Endodermal cell (in vitro differentiated cells): Measurements from ENCODE around the gene ESCO1. TPM values are rescaled to one million over a fixed set of nuclear protein-coding genes. Genes with fewer than 3 reads are reported as not detected.

Source experiments
- DNase-seq: peaks from one replicate; pipeline ENCODE4 v3.0.0-alpha.2; 2017
- H3K27ac ChIP-seq: 2 replicates; pipeline ENCODE4 v1.5.1; 2013; ENCODE audit warnings: mild to moderate bottlenecking, low read depth, low read length, moderate library complexity
- H3K27me3 ChIP-seq: 2 replicates; pipeline ENCODE4 v1.6.1; 2013; ENCODE audit warnings: mild to moderate bottlenecking, low read length, moderate library complexity; ENCODE audit not compliant: insufficient read depth, control insufficient read depth, poor library complexity, severe bottlenecking
- H3K36me3 ChIP-seq: 2 replicates; pipeline ENCODE4 v1.7.0; 2013; ENCODE audit warnings: mild to moderate bottlenecking, low read length, moderate library complexity; ENCODE audit not compliant: control insufficient read depth, insufficient read depth
- H3K4me1 ChIP-seq: one replicate; pipeline ENCODE4 v1.7.0; 2013; ENCODE audit warnings: low read length; ENCODE audit not compliant: control insufficient read depth, insufficient read depth
- H3K4me3 ChIP-seq: 2 replicates; pipeline ENCODE4 v1.5.1; 2013; ENCODE audit warnings: mild to moderate bottlenecking, low read length, moderate library complexity
- H3K9ac ChIP-seq: 2 replicates; pipeline ENCODE4 v1.6.1; 2013; ENCODE audit warnings: mild to moderate bottlenecking, low read length, moderate library complexity; ENCODE audit not compliant: poor library complexity, severe bottlenecking; ENCODE audit errors: extremely low read depth
- H3K9me3 ChIP-seq: 2 replicates; pipeline ENCODE4 v1.6.1; 2013; ENCODE audit warnings: mild to moderate bottlenecking, low read length, moderate library complexity; ENCODE audit not compliant: control insufficient read depth
- H3K27ac Mint-ChIP-seq: 2 replicates; pipeline ENCODE4 v1.8.0; 2020; ENCODE audit warnings: mixed read lengths
- H3K27me3 Mint-ChIP-seq: 2 replicates; pipeline ENCODE4 v1.8.0; 2021; ENCODE audit warnings: mild to moderate bottlenecking, mixed read lengths; ENCODE audit not compliant: insufficient read depth
- H3K36me3 Mint-ChIP-seq: 2 replicates; pipeline ENCODE4 v1.8.0; 2020; ENCODE audit warnings: low read depth, mixed read lengths
- H3K4me1 Mint-ChIP-seq: 2 replicates; pipeline ENCODE4 v1.8.0; 2020; ENCODE audit warnings: mixed read lengths
- H3K4me3 Mint-ChIP-seq: 2 replicates; pipeline ENCODE4 v1.8.0; 2020; ENCODE audit warnings: mild to moderate bottlenecking, moderate library complexity, mixed read lengths
- H3K9me3 Mint-ChIP-seq: 2 replicates; pipeline ENCODE4 v1.8.0; 2020; ENCODE audit warnings: mild to moderate bottlenecking, mixed read lengths
- CTCF ChIP-seq: fragments of 200-600 bp; sonication (generic); conservative IDR thresholded peaks from 2 replicates; pipeline ENCODE4 v1.5.0; 2021; ENCODE audit warnings: antibody characterized with exemption, mild to moderate bottlenecking
- WGBS, 2 experiments: methylation state at CpG; one replicate each; pipeline versions ENCODE4 v1.1.5 to v1.1.7; 2013; ENCODE audit warnings: missing lambda C conversion rate in 2 of 2, mixed read lengths in 1 of 2; ENCODE audit not compliant: insufficient coverage in 1 of 2, insufficient read length in 1 of 2; 5-methylcytosine and 5-hydroxymethylcytosine counted together
- total RNA-seq, 2 donors: library from RNA; stranded (reverse); fragmentation: NEBNext Ultra II Directional in 1 of 2; extraction: Animal tissue kit (Norgen Biotek cat#: 25700) in 1 of 2; gene quantifications; 2 replicates in 1 of 2; 3 replicates in 1 of 2; pipeline ENCODE4 v1.2.1, GENCODE V29; 2021

Gene ESCO1
- total RNA-seq, 2 donors from 2014 or later, result 33.3 to 39.4 TPM

GRCh38 chr18:21484851-21485636, 115.5 kb downstream of the ESCO1 start:
- Histone ChIP-seq H3K4me3 (no peak overlapping the region), H3K36me3 (no peaks in the 10 kb centered on the region), H3K27me3 (no peaks in the 10 kb centered on the region), H3K4me1 (no peaks in the 10 kb centered on the region), H3K27ac (no peak overlapping the region), H3K9ac (no peak overlapping the region), H3K9me3 (no peaks in the 10 kb centered on the region)
- no peak overlapping the region for H3K4me3 Mint-ChIP-seq
- no peak for TF ChIP-seq CTCF
- WGBS, 2 experiments, result 75 to 88% methylated on average over 5 to 7 of the region's 7 CpGs
- no peak for DNase-seq
- peaks cover 2% of the 10 kb centered on the region for H3K27me3 Mint-ChIP-seq
- H3K36me3 Mint-ChIP-seq, result no peaks in the 10 kb centered on the region
- no peak overlapping the region for H3K27ac Mint-ChIP-seq
- H3K4me1 Mint-ChIP-seq, result no peaks in the 10 kb centered on the region
- H3K9me3 Mint-ChIP-seq, result no peaks in the 10 kb centered on the region

GRCh38 chr18:21483051-21483450, 117.5 kb downstream of the ESCO1 start:
- no peak overlapping the region for H3K9ac ChIP-seq
- H3K9me3 ChIP-seq, result no peaks in the 10 kb centered on the region
- no peaks in the 10 kb centered on the region for H3K9me3 Mint-ChIP-seq
- no peaks in the 10 kb centered on the region for H3K27me3 ChIP-seq
- H3K4me1 ChIP-seq, result no peaks in the 10 kb centered on the region
- 92 to 96% methylated on average over 4 to 5 of the region's 5 CpGs for WGBS, 2 experiments
- H3K4me3 Mint-ChIP-seq, result no peak overlapping the region
- DNase-seq, result no peak
- no peaks in the 10 kb centered on the region for H3K4me1 Mint-ChIP-seq
- H3K36me3 Mint-ChIP-seq, result no peaks in the 10 kb centered on the region
- H3K4me3 ChIP-seq, result no peak overlapping the region
- H3K27me3 Mint-ChIP-seq, result no peaks in the 10 kb centered on the region
- H3K27ac Mint-ChIP-seq, result no peak overlapping the region
- TF ChIP-seq CTCF, result no peak
- H3K27ac ChIP-seq, result no peak overlapping the region
- no peaks in the 10 kb centered on the region for H3K36me3 ChIP-seq

- no peaks in the 10 kb centered on the region for H3K36me3 Mint-ChIP-seq
- no peak overlapping the region for H3K4me3 ChIP-seq
- no peak overlapping the region for H3K4me3 Mint-ChIP-seq
- no peak overlapping the region for H3K9ac ChIP-seq
- WGBS, 2 experiments, result 95 to 100% methylated on average over 1 of the region's 2 CpGs
- H3K27ac Mint-ChIP-seq, result no peak overlapping the region
- H3K36me3 ChIP-seq, result no peaks in the 10 kb centered on the region
- TF ChIP-seq CTCF, result no peak
- peak overlapping the region; percentile 5 for H3K27ac ChIP-seq
- no peaks in the 10 kb centered on the region for H3K4me1 Mint-ChIP-seq
- no peaks in the 10 kb centered on the region for H3K9me3 Mint-ChIP-seq
- no peaks in the 10 kb centered on the region for H3K9me3 ChIP-seq
- no peaks in the 10 kb centered on the region for H3K27me3 Mint-ChIP-seq
- no peaks in the 10 kb centered on the region for H3K27me3 ChIP-seq
- no peak for DNase-seq
- H3K4me1 ChIP-seq, result no peaks in the 10 kb centered on the region
Measured at GRCh38 chr18:21481739-21482138, 118.8 kb downstream of the ESCO1 start.
